ENCODE data around the gene FAM13A. TPM values are rescaled to one million over a fixed set of nuclear protein-coding genes. Genes with fewer than 3 reads are reported as not detected.

FAM13A gene
- total and polyA plus RNA-seq, 2 of the 4 experiments (the other 2 are of a cell fraction), result 13.1 to 22.0 TPM

DNA sequence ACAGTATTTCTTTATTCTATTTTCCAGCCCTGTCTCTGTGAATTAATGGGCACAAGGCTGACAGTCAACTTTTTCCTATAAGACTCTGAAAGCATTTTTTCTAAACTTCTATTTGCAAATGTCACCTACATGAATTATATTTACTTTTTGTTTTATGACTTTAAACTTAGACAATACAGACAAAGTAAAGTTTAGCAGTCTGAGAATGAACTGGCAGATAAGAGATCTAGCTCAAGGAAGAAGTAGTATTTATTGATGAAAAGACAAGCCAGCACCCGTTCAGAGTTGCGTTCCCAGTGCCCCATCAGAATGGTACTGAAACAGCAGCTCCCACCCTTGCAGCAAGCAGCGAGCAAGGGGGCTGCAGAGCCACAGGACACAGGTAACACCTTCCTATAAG, 148.5 kb downstream of the FAM13A start:
- no CpG with 5 or more reads among the region's 3 CpGs for WGBS, 2 experiments (ENCODE audit: extremely low coverage in 2 of 2, insufficient read length in 1 of 2)
- DNase-seq (no peak), ATAC-seq (ENCODE audit: low read depth) (no peak)
- Histone ChIP-seq H3K4me1 (ENCODE audit: control insufficient read depth, insufficient read depth, low read length) (peaks cover 4% of the 10 kb centered on the region), H3K4me3 (ENCODE audit: insufficient read depth, low read depth, low read length) (no peak overlapping the region), H3K9me1 (ENCODE audit: insufficient read depth, low read length) (peaks cover 6% of the 10 kb centered on the region; the same call in 1 of the 2 replicates), H3K4me2 (ENCODE audit: low read depth, low read length) (no peak overlapping the region), H4K5ac (ENCODE audit: low read depth, low read length) (no peak overlapping the region), H3K18ac (ENCODE audit: low read depth, low read length) (no peak overlapping the region), H3K27ac (ENCODE audit: insufficient read depth, low read length) (no peak overlapping the region), H4K8ac (ENCODE audit: low read depth in 2 of 2, low read length in 2 of 2) (no peak overlapping the region), H2BK20ac (ENCODE audit: low read depth, low read length) (no peak overlapping the region), H3K23ac (ENCODE audit: low read depth, low read length) (no peak overlapping the region), H4K91ac (ENCODE audit: insufficient read depth, low read depth, low read length) (no peak overlapping the region), H3K9me3 (ENCODE audit: control insufficient read depth, insufficient read depth, low read length) (no peaks in the 10 kb centered on the region), H4K20me1 (ENCODE audit: insufficient read depth, low read length) (no peaks in the 10 kb centered on the region), H2BK5ac (ENCODE audit: low read depth, low read length, poor library complexity, severe bottlenecking) (no peak overlapping the region), H3K9ac (ENCODE audit: low read depth, low read length) (no peak overlapping the region), H3K56ac (ENCODE audit: extremely low read depth, insufficient read depth, low read length) (no peak overlapping the region), H3K4ac (ENCODE audit: low read depth, low read length) (no peak overlapping the region), H3K36me3 (ENCODE audit: control insufficient read depth, insufficient read depth, low read length) (no peaks in the 10 kb centered on the region), H2AFZ (replicated peaks; ENCODE audit: low read length, poor library complexity) (no peak overlapping the region), H3K14ac (replicated peaks; ENCODE audit: low read depth, low read length) (no peak overlapping the region), H3K27me3 (ENCODE audit: control insufficient read depth, insufficient read depth, low read length) (no peaks in the 10 kb centered on the region), H2BK120ac (ENCODE audit: low read depth, low read length) (no peak overlapping the region), H2AK9ac (replicated peaks; ENCODE audit: low read depth, low read length, poor library complexity) (no peak overlapping the region), H2BK15ac (ENCODE audit: low read depth, low read length) (0 out of 3 replicates have a peak overlapping the region, but pooled peaks have one; percentile 38), H2AK5ac (ENCODE audit: low read depth, low read length) (no peak overlapping the region), H3K79me1 (ENCODE audit: low read depth in 1 of 2, low read length in 2 of 2) (no peaks in the 10 kb centered on the region)
- CTCF ChIA-PET, result no interaction called here
- in situ Hi-C loops (cut with MboI; ENCODE audit: low sequenced_read_pairs) (no loop called here), intact Hi-C loops (cut with micrococcal nuclease) (no loop called here), dilution Hi-C loops (cut with HindIII; ENCODE audit: low sequenced_read_pairs, unreplicated experiment) (no loop called here)
- no TSS peak for BruUV-seq (replicated peaks)
- TF ChIP-seq NFE2L2 (IDR thresholded peaks at IDR 0.05; ENCODE audit: low read depth, low read length) (no peak), MXI1 (IDR thresholded peaks at IDR 0.05; ENCODE audit: borderline replicate concordance, low read depth, low read length) (no peak), RAD21 (IDR thresholded peaks at IDR 0.05; ENCODE audit: low read length) (no peak), SMC3 (IDR thresholded peaks at IDR 0.05; ENCODE audit: low read depth, low read length) (no peak), MAZ (IDR thresholded peaks at IDR 0.05; ENCODE audit: borderline replicate concordance, low read depth, low read length) (no peak), RFX5 (IDR thresholded peaks at IDR 0.05; ENCODE audit: low read depth, low read length) (no peak), RCOR1 (IDR thresholded peaks at IDR 0.05; ENCODE audit: insufficient replicate concordance, low read length) (no peak), CEBPB (IDR thresholded peaks at IDR 0.05; ENCODE audit: low read depth, low read length) (no peak), MAFK (IDR thresholded peaks at IDR 0.05; ENCODE audit: low read depth, low read length) (no peak), FOS (IDR thresholded peaks at IDR 0.05; ENCODE audit: low read depth, low read length) (no peak), POLR2A (IDR thresholded peaks at IDR 0.05; ENCODE audit: low read depth, low read length) (no peak), CHD1 (IDR thresholded peaks at IDR 0.05; ENCODE audit: low read depth, low read length) (no peak), BHLHE40 (IDR thresholded peaks at IDR 0.05; ENCODE audit: low read depth, low read length) (no peak)
- TF ChIP-seq, protein P1, sequence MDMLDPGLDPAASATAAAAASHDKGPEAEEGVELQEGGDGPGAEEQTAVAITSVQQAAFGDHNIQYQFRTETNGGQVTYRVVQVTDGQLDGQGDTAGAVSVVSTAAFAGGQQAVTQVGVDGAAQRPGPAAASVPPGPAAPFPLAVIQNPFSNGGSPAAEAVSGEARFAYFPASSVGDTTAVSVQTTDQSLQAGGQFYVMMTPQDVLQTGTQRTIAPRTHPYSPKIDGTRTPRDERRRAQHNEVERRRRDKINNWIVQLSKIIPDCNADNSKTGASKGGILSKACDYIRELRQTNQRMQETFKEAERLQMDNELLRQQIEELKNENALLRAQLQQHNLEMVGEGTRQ (IDR thresholded peaks at IDR 0.05; ENCODE audit: low read depth, low read length), result no peak
- TF ChIP-seq, protein P2, sequence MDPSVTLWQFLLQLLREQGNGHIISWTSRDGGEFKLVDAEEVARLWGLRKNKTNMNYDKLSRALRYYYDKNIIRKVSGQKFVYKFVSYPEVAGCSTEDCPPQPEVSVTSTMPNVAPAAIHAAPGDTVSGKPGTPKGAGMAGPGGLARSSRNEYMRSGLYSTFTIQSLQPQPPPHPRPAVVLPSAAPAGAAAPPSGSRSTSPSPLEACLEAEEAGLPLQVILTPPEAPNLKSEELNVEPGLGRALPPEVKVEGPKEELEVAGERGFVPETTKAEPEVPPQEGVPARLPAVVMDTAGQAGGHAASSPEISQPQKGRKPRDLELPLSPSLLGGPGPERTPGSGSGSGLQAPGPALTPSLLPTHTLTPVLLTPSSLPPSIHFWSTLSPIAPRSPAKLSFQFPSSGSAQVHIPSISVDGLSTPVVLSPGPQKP (IDR thresholded peaks at IDR 0.05; ENCODE audit: borderline replicate concordance, low read depth, low read length), result no peak
- TF ChIP-seq, protein P3, sequence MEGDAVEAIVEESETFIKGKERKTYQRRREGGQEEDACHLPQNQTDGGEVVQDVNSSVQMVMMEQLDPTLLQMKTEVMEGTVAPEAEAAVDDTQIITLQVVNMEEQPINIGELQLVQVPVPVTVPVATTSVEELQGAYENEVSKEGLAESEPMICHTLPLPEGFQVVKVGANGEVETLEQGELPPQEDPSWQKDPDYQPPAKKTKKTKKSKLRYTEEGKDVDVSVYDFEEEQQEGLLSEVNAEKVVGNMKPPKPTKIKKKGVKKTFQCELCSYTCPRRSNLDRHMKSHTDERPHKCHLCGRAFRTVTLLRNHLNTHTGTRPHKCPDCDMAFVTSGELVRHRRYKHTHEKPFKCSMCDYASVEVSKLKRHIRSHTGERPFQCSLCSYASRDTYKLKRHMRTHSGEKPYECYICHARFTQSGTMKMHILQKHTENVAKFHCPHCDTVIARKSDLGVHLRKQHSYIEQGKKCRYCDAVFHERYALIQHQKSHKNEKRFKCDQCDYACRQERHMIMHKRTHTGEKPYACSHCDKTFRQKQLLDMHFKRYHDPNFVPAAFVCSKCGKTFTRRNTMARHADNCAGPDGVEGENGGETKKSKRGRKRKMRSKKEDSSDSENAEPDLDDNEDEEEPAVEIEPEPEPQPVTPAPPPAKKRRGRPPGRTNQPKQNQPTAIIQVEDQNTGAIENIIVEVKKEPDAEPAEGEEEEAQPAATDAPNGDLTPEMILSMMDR (conservative IDR thresholded peaks at IDR 0.05; ENCODE audit: low read depth, low read length), result no peak
- POLR2A ChIA-PET (ENCODE audit: unreplicated experiment), result no interaction called here

All from IMR-90 (cell line).